Measurements from ENCODE around the gene HIGD1A. TPM values are rescaled to one million over a fixed set of nuclear protein-coding genes. Genes with fewer than 3 reads are reported as not detected.

The HIGD1A gene
- total and polyA plus RNA-seq, 10 of the 15 experiments (the other 5 are each of a cell fraction or from before 2014, with no cell fraction given) = 73.9 to 487 (median 175) TPM

GRCh38 chr3:42820746-42821051 lies 16.4 kb upstream of the HIGD1A start:
- no peaks in the 10 kb centered on the region for H3K4me1 ChIP-seq (ENCODE audit: control insufficient read depth, insufficient read depth, low read length)
- H3K27ac ChIP-seq (ENCODE audit: control insufficient read depth, insufficient read depth) = no peak overlapping the region
- POLR2A ChIA-PET = interaction anchor here (0.6 kb wide), 1 partner anchor 139 kb away, joined by 4 read pairs; no protein-coding TSS in a partner anchor
- H2AFZ ChIP-seq (ENCODE audit: control insufficient read depth, low read depth, low read length) = no peak overlapping the region
- BruUV-seq (replicated peaks) = no TSS peak
- SMC1A ChIA-PET (ENCODE audit: uncharacterized antibody, unreplicated experiment) = interaction anchor here (1.2 kb wide), 1 partner anchor 41 kb away, joined by 5 read pairs; no protein-coding TSS in a partner anchor
- H3K4me2 ChIP-seq (ENCODE audit: control insufficient read depth, insufficient read depth) = no peak overlapping the region
- H3K9me3 ChIP-seq (replicated peaks; ENCODE audit: control insufficient read depth, insufficient read depth, low read length) = no peaks in the 10 kb centered on the region
- no peak for FAIRE-seq
- H3K9ac ChIP-seq (ENCODE audit: control insufficient read depth, insufficient read depth, low read length) = no peak overlapping the region
- no peaks in the 10 kb centered on the region for H3K36me3 ChIP-seq (ENCODE audit: control insufficient read depth in 2 of 2, insufficient read depth in 2 of 2, low read length in 1 of 2)
- ATAC-seq = no peak
- no peak overlapping the region for H3K4me3 ChIP-seq
- H3K27me3 ChIP-seq (replicated peaks in 1 of 2; ENCODE audit: control insufficient read depth in 2 of 2, insufficient read depth in 2 of 2, low read length in 1 of 2) = no peaks in the 10 kb centered on the region
- 62% methylated on average over 6 of the region's 6 CpGs for WGBS (ENCODE audit: insufficient coverage, insufficient replicate concordance, low lambda C conversion rate, missing lambda C conversion rate)
- DNase-seq (ENCODE audit: low read depth, low spot score) = no peak
- no peaks in the 10 kb centered on the region for H3K79me2 ChIP-seq (ENCODE audit: control insufficient read depth, insufficient read depth, low read length)
- CTCF ChIA-PET = interaction anchor here (0.7 to 3.5 kb wide), 5 partner anchors 11 to 248 kb away, joined by 3 to 16 read pairs (median 6); no protein-coding TSS in a partner anchor
- RAD21 ChIA-PET (ENCODE audit: unreplicated experiment) = interaction anchor here (0.9 kb wide), 1 partner anchor 10 kb away, joined by 3 read pairs; no protein-coding TSS in a partner anchor
- no peaks in the 10 kb centered on the region for H4K20me1 ChIP-seq (ENCODE audit: control insufficient read depth, insufficient read depth)
- intact Hi-C loops (cut with micrococcal nuclease; ENCODE audit: unreplicated experiment) = no loop called here
- in situ Hi-C loops (cut with MboI) = no loop called here
- no peak for TF ChIP-seq ZBTB40 (IDR thresholded peaks at IDR 0.05; ENCODE audit: borderline replicate concordance)
- TF ChIP-seq ZNF622 (IDR thresholded peaks at IDR 0.05) = no peak
- TF ChIP-seq WRNIP1 (IDR thresholded peaks at IDR 0.05; ENCODE audit: borderline replicate concordance, low read depth, low read length) = no peak
- TF ChIP-seq CEBPB (IDR thresholded peaks at IDR 0.05; ENCODE audit: borderline replicate concordance in 1 of 2, low read depth in 2 of 2, low read length in 2 of 2) = no peak
- TF ChIP-seq FOS (IDR thresholded peaks at IDR 0.05; ENCODE audit: borderline replicate concordance, extremely low read depth, insufficient read length) = no peak
- no peak for TF ChIP-seq TCF12 (IDR thresholded peaks at IDR 0.05; ENCODE audit: low read depth, low read length)
- TF ChIP-seq NFYA (IDR thresholded peaks at IDR 0.05; ENCODE audit: borderline replicate concordance, low read depth, low read length) = no peak
- TF ChIP-seq CBX5 (IDR thresholded peaks at IDR 0.05; ENCODE audit: low read depth) = no peak
- TF ChIP-seq, protein P1, sequence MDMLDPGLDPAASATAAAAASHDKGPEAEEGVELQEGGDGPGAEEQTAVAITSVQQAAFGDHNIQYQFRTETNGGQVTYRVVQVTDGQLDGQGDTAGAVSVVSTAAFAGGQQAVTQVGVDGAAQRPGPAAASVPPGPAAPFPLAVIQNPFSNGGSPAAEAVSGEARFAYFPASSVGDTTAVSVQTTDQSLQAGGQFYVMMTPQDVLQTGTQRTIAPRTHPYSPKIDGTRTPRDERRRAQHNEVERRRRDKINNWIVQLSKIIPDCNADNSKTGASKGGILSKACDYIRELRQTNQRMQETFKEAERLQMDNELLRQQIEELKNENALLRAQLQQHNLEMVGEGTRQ (IDR thresholded peaks at IDR 0.05; ENCODE audit: borderline replicate concordance, low read depth, low read length) = no peak
- TF ChIP-seq ELK1 (IDR thresholded peaks at IDR 0.05; ENCODE audit: low read depth, low read length) = no peak
- no peak for TF ChIP-seq RFX5 (IDR thresholded peaks at IDR 0.05; ENCODE audit: low read depth, low read length)
- TF ChIP-seq PAX8 (IDR thresholded peaks at IDR 0.05) = no peak
- TF ChIP-seq ESRRA (IDR thresholded peaks at IDR 0.05; ENCODE audit: low read length) = no peak
- no peak for TF ChIP-seq CBX3 (IDR thresholded peaks at IDR 0.05; ENCODE audit: borderline replicate concordance, low read depth)
- TF ChIP-seq, protein P2, sequence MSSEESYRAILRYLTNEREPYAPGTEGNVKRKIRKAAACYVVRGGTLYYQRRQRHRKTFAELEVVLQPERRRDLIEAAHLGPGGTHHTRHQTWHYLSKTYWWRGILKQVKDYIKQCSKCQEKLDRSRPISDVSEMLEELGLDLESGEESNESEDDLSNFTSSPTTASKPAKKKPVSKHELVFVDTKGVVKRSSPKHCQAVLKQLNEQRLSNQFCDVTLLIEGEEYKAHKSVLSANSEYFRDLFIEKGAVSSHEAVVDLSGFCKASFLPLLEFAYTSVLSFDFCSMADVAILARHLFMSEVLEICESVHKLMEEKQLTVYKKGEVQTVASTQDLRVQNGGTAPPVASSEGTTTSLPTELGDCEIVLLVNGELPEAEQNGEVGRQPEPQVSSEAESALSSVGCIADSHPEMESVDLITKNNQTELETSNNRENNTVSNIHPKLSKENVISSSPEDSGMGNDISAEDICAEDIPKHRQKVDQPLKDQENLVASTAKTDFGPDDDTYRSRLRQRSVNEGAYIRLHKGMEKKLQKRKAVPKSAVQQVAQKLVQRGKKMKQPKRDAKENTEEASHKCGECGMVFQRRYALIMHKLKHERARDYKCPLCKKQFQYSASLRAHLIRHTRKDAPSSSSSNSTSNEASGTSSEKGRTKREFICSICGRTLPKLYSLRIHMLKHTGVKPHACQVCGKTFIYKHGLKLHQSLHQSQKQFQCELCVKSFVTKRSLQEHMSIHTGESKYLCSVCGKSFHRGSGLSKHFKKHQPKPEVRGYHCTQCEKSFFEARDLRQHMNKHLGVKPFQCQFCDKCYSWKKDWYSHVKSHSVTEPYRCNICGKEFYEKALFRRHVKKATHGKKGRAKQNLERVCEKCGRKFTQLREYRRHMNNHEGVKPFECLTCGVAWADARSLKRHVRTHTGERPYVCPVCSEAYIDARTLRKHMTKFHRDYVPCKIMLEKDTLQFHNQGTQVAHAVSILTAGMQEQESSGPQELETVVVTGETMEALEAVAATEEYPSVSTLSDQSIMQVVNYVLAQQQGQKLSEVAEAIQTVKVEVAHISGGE (CRISPR knock-in tag; IDR thresholded peaks at IDR 0.05) = no peak

Data from GM12878 (cell line).